Activated CD4-positive, alpha-beta T cell treated with anti-CD3 and anti-CD28 coated beads, Interleukin-2, Interleukin-4, amounts not matched to agents 100 ng/mL and 50 ng/mL, durations not matched to agents 16 hours and 8 hours (primary cell): ENCODE data around the gene CAMTA1.
"Not testable (repeated sequence)": the region's sequence is repeated elsewhere in the genome, so short reads cannot be mapped to it uniquely, and the experiment has no call there.

ENCODE experiments used
- DNase-seq: peaks from one replicate; pipeline ENCODE4 v3.0.0-alpha.2; 2020; ENCODE audit warnings: low spot score

Gene CAMTA1

DNA sequence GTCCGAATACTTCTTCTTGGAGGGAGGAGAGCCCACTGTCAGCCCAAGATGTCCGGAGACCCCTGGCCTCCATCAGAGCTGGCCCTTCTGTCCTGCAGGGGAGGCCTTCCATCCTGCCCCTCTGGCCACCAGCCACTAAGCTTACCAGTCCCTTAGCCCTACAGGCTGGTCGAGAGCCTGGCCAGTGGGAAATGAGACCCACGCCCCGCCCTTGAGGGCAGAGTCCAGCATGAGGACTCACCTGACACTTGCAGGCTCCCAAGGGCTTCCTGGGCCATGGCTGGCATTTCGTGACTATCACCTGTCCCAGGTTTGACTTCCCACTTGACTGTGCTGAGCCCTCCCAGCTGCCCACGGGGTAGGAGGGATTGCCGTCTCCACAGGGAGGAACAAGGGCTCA is 624.0 kb downstream of the CAMTA1 start:
- DNase-seq = no peak

DNA sequence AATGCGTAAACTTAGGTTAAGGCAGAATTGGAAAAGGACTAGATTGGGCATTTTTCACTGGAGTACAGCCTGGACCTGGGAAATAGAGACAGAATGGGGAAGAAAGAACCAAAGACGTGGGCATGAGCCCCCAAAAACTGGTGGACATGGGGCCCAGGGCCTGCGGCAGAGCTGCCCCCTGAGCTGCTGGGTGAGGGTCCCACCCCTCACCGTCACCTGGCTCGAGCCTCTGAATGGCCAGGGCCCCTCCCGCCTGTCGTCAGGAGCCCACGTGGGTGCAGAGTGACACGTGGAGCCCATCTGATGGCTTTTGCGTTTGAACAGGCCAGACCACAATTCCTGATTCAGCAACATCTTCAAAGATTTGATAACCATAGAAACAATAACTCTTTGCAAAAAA is 624.9 kb downstream of the CAMTA1 start:
- no peak for DNase-seq

DNA sequence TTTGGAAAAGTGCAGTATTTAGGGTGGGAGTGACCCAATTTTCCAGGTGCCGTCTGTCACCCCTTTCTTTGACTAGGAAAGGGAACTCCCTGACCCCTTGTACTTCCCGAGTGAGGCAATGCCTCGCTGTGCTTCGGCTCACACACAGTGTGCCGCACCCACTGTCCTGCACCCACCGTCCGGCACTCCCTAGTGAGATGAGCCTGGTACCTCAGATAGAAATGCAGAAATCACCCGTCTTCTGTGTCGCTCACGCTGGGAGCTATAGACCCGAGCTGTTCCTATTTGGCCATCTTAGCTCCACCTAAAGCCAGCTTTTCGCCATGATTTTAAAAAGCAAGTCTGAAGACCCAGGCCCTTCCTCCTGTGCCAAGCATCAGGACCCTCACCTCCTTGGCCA is 632.4 kb downstream of the CAMTA1 start:
- not testable (repeated sequence) for DNase-seq

DNA sequence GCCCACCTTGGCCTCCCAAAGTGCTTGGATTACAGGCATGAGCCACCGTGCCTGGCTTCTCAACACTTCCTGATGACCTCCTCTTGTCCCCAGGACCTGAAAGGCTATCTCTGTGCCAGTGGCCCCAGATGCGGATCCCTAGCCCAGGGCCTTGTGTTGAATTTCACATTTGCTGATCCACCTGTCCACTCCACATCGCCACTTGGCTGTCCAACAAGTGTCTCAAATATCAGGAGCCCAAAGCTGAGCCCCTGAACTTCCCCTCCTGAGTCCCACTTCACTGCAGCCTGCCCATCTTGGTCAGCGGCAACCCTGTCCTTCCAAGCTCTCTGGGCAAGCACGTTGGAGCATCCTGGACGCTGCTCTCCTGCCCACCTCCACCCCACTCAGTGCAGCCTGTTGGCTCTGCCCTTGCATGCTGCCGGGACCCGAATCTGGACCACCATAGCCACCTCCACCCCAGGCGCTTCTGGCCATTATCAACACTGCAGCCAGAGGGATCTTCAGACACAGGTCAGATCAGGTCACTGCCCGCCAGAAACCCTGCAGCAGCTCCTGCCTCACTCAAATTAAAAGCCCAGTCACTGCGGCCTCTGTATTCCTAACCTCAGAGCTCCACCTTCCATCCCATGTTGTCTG is 633.3 kb downstream of the CAMTA1 start:
- DNase-seq = no peak

DNA sequence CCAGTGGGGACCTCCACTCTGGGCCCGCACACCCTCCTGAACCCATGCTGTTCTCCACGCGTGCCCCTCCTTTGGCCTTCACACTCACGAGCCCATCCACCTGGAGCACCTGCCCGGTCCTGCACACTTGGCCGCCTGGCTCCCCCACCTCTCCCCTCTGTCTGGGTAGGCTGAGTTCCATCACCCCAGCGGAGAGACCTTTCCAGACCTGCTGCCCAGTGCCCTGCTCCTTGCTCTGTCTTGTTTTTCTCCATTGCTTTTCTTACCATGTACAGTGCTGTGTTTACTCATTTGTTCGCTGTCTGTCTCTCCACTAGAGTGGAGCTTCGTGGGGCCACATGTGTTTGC is 634.8 kb downstream of the CAMTA1 start:
- no peak for DNase-seq

DNA sequence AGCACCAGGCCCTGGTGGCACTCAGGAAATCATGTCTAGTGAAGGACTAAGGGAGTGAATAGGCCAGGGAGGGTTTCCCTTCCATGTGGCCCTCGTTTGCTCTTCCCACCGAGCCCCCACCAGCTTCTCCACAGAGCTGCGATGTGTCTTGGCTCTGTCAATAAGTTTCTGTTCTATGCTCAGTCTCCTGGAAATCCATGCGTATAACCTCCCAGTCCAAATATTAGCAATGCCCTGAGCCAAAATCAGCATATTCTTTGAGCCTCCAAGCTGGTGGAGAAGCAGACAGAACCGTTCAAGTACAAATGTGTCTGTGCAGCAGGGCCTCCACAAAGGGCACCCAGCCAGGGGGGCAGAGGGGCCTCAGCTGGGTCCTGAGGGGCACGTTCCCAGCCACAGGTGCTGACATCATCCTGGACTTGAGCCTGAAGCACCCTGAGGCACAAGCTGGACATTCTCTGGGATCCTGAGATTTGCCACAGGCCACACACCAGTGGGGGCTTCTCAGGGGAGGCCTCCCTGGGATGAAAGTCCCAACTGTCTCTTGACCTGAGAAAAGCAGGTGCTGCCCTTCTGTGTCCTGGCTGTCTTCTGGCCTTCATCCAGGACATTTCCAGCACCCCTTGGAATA is 635.3 kb downstream of the CAMTA1 start:
- no peak for DNase-seq

DNA sequence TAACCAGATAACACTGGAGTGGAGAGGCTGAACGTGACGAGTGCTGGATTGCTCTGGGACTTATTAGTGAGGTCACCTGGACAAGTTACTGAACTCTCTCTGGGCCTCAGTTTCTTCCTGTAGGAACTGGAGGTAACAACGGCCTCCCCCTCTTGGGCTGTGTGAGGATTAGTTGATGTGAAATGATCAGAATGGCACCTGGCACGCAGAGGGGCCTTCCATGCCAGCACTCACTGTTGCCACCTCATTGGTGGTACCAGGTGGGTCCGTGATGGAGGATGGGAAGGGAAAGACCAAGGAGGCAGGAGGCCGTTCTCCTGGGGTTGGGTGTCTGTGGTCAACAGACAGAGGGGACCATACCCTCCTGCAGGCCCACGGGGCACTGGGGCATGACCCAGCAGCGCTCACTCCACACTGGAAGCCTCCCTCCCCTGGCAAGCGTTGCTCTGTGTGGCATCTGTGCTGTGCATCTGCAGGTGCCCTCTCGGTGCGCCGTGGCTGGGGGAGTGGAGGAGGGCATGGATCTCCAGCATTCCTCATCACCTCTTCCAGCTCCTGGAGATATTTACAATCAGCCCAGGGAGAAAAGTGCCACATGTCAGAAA is 636.3 kb downstream of the CAMTA1 start:
- no peak for DNase-seq

DNA sequence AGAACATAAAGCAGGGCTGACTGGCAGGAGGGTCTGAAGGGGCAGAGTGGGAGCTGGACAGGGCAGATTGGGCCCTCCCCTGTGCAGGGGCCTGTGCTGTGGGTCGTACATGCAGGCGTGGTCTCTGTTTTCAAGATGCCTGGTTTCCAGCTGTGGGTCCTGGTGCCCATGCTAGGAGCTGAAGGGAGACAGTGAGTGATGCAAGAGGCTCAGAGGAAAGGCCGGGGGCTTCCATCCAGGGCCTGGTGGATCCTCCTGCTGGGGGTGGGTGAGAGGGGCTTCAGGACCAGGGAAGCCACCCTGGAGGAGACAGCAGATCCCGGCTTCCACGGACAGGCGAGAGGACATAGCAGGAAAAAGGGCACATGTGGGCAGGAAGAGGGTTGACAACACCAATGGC is 636.8 kb downstream of the CAMTA1 start:
- DNase-seq = no peak

DNA sequence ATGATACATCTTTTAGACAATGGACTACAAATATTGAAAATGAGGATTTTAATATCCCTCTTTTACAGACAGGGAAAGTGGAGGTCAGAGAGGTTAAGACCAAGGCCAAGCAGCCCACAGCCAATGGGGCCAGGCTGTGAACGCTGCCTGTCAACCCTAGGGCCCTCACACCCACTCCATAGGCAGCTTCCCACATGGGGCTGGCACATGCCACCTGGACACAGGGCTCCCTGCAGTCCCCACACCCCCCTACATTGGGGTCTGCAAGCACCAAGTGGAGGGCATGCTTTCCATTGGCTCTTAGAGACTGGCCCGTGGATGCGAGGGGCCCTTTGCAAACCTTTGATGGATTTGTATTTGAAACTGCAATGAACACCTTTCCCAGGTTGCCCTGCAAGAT is 637.3 kb downstream of the CAMTA1 start:
- no peak for DNase-seq

DNA sequence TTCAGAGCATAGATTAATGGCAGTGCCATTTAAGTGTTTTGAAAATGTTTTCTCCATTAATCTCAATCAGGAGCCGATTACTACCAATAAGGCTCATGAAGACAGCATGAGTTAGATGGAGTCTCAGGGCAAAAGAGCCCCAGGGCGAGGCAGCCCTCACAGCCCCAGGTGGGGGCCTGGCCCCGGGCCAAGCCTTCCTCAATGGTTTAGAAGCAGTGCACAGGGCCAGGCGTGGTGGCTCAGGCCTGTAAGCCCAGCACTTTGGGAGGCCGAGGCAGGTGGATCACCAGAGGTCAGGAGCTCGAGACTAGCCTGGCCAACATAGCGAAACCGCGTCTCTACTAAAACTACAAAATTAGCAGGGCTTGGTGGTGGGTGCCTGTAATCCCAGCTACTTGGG is 637.7 kb downstream of the CAMTA1 start:
- DNase-seq = no peak

DNA sequence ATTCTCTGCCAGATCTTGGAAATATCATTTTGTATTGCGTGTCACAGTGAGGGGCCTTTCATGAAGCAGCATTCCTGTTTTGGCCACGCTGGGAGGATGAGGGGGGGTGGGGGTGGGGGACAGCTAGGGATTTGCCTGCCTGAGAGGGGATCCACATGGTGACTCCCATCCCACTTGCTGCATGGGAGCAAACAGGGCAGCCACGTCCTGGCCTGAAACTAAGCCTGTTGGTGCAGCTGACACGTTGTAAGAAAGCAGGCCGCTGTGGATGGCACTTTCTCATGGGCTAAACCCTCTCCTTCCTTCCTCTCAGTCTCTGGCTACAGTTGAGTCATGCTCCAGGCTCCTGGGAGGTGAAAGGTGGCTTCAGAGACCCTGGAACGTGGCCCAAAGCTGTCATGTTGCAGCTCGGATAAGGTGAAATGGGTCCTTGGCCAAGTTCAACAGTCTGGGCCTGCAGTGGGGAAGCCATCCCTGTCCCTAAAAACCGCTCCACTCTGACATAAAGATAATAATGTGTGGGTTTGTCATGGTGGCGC is 639.2 kb downstream of the CAMTA1 start:
- DNase-seq = no peak

DNA sequence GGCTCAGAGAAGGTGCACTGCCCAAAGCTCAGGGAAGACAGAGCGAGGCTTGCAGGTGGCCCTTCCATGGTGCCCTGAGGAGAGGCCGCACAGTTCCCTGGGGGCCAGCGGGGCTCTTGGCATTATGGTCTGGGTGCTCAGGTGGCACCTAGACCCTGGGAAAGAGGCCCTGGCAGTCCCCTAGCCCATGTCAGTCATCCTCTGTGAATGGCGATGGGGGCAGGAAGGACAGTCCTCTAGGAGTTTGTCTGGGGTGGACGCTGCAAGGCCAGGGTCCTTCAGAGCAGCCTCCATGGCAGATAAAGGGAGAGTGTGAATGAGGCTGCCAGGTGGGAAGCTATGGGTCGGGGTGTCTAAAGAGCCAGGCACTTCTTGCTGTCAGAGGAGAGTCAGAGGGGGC is 640.0 kb downstream of the CAMTA1 start:
- no peak for DNase-seq

DNA sequence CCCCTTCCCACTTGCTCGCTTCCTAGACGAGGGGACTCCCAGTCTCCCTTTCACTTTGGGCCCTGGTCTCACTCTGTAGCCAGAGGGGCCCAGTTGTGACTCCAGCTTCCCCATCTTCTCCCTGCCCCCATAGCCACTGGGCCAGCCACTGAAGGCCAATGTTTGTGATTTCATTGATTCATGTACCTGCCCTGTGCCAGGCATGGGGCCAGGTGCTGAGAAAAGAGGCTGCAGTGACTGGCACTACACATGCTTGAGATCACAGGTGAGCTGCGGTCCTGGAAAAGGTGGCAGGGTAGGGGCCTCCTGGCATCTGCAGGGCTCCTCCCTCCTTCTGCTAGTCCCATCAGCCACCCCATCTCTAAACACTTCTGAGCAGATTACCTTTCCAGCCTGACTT is 640.5 kb downstream of the CAMTA1 start:
- no peak for DNase-seq

DNA sequence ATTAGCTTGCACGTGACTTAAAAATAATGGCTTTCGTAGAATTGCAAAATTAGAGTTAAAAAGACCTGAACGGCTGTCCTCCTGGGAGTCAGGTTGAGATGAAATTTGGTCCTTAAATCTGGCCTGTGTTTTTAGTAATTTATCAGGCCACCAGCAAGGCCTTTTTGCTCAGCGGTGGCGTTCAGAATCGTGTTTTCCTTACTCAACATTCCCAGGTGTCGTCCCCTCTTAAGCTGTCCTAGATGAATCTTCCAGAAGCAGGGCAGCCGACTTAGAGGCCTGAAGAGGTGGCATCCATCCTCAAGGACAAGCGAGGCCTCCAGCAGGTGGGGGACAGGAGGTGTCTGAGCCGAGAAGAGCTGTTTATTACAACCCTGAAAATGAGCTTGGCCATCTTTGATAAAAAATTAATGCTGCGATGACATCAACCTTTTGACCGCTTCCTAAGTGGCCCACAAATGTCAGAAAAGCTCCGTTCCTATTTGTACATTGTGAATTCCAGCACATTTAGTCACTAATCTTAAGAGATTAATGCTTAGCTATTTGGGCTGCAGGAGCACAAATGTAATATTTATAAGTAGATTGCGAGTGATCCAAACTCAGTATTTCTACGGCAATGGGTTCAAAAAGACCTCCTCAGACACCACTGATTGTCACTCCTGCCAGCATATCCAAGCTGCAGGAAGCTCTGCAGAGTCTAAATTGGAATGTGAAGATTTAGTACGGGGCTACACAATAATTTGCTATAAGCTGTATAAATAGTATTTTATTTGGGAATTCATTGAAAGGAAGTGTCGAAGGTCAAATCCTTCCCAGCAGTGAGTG is 641.7 kb downstream of the CAMTA1 start:
- no peak for DNase-seq

DNA sequence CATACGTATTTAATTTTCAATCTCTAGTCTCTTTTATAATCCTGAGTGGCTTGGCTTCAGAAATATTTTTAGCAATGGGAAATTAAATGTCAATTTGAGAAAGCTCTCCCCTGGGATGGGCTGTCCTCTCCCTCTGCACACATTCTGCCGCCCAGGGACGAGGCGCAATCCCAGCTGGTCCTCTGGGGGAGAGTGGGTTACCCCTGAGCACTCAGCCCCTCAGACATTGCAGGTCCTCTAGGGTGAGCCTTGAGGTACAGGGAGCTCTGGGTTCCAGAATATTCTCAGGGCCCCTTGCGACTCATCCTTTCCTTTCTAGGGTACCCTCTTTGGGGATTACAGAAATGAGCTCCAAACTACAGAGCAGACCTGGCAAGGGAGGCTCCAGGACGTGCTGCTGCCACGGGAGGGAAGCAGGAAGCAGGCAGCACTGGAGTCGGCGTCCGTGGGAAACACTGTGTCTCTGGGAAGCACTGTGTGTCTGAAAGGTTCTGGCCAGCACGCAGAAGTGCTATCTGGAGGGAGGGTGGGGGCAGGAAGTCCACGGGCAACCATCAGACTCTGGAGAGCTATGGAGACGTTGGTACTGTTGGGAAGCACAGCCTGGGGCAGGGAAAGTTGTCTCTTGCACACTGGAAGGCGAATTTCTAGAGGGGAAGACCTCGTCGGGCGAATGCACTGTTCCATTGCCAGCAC is 642.5 kb downstream of the CAMTA1 start:
- no peak for DNase-seq

DNA sequence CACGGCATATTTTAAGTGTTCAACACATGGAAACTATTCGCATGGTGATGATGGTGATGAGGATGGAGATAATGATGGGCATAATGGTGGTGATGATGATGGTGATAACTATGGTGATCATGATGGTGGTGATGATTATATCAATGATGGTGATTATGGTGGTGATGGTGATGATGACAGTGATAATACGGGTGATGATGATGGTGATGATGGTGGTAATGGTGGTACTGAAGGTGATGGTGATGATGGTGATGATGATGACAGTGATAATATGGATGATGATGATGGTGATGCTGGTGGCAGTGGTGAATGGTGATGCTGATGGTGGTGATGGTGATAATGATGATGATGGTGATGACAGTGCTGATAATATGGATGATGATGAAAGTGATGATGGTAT is 644.0 kb downstream of the CAMTA1 start:
- no peak for DNase-seq

DNA sequence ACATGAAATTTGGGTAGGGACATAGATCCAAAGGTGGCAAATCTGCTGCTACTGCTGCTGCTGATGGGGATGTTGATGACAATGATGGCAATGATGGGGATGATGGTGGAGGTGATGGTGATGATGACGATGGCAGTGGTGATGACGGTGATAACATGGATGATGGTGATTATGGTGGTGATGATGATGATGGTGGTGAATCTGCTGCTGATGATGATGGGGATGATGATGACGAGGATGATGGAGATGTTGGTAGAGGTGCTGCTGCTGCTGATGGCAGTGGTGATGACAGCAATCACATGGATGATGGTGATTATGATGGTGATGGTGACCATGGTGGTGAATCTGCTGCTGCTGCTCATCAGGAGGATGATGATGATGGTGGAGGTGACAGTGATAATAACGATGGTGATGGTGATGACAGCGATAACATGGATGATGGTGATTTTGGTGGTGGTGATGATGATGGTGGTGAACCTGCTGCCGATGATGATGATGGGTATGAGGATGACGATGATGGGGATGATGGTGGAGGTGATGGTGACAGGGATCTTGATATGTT is 644.9 kb downstream of the CAMTA1 start:
- DNase-seq = no peak

DNA sequence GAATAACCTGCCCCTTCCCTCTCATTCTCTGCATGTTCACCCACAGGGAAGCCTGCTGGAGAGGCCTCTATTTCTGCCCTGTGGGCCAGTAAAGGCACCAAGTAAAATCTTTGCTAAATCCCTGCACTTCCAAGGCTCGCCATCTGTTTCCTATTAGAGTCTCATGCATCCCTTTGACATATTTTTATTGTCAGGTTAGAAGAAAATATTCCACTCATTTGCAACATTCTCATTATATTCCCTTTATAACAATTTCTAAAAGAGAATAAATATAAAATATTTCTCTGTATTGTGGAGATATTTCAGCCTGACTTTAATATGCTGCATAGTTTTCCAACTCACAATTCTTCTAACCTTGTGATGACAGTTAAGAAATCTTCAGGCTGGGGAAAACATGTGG is 645.4 kb downstream of the CAMTA1 start:
- no peak for DNase-seq

DNA sequence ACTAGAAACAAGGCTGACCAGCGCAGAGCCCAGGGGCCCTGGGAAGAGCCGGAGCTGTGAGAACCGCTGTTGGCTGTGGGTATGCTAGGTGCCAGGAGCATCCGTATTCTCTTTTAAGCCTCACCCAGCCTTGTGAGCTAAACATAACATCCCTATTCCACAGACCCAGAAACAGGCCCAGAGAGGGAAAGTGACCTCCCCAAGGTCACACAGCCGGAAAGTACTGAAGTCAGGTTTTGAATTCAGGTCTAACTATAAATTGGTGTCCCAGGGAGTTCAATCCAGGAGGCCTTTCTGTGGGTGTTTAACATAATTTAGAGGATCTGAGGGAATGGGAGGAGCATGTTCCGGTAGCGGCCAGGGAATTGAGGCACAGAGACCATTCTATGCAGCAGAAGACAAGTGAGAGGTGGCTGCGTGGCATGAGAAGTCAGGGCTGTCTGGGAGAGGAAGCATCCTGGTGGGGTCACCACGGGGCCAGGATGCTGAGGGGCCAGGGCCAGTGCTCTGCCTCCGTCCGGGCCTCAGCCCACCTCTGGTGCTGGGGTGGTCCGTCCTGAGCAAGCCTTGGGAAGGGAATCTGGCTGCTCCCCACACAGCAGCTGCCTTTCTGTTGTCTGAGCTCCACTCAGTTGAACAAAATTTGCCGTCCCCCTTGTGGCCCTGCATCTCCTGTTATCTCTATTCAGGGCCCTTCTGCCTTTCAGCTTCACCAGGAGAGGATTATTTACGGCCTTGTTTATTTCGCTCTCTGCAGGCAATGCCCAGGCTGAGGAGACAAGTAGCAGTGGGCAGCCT is 647.0 kb downstream of the CAMTA1 start:
- no peak for DNase-seq

DNA sequence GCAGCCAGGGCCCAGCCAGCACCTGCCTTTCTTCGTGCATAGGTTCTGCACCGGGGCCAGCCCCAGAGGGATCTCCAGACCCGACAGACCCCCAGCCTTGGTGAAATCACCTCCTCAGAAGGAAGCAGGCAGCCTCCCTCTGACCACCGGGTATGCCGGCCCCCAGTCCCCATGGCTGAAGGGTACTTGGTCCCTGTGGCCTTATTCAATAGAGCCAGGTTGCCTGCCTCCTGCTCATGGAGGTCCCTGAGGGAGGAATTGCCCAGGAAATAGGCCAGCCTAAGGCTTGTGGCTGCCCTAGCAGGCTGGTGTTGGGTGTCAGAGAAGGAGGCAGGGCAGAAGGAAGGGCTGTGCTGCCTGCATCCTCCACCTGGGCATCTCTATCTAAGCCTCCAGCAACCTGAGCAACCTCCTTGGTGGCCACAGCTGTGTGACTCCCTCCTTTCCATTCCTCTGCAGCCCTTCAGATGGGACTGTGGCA is 647.7 kb downstream of the CAMTA1 start:
- no peak for DNase-seq

DNA sequence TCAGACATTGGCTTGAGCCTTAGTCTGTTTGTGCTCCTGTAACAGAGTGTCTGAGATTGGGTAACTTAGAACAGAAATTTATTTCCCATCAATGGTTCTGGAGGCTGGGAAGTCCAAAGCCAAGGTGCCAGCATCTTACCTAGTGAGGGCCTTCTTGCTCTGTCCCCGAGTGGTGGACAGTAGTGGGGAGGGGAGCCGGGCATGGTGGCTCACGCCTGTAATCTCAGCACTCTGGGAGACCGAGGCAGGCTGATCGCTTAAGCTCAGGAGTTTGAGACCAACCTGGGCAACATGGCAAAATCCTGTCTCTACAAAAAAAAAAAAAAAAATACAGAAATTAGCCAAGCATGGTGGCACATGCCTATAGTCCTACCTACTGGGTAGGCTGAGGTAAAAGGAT is 649.3 kb downstream of the CAMTA1 start:
- DNase-seq = no peak
